Kidney (tissue), 14 donors: ENCODE data around the gene LITAF. TPM values are rescaled to one million over a fixed set of nuclear protein-coding genes. Genes with fewer than 3 reads are reported as not detected.

Experiments
- DNase-seq, 5 donors: peaks; one replicate each; pipeline ENCODE4 v3.0.0-alpha.2; 2013 to 2020
- FAIRE-seq: peaks from 2 replicates; lab custom pipeline; 2012; peaks lifted over from hg19 to GRCh38; lab: Jason Lieb, UNC
- H3K27ac ChIP-seq, 2 donors: one replicate each; pipeline ENCODE4 v1.7.0; 2013; ENCODE audit warnings: low read depth in 2 of 2, low read length in 2 of 2, inconsistent platforms in 1 of 2
- H3K27me3 ChIP-seq: one replicate; pipeline ENCODE4 v1.7.1; 2013; ENCODE audit warnings: low read length, inconsistent platforms; ENCODE audit not compliant: control insufficient read depth, insufficient read depth
- H3K36me3 ChIP-seq, 3 donors: one replicate each; pipeline versions ENCODE4 v1.7.0 to v1.7.1; 2013; ENCODE audit warnings: low read length in 3 of 3, control low read depth in 1 of 3, inconsistent platforms in 1 of 3; ENCODE audit not compliant: insufficient read depth in 3 of 3, control insufficient read depth in 2 of 3
- H3K4me1 ChIP-seq, 3 donors: one replicate each; pipeline versions ENCODE4 v1.7.0 to v1.7.1; 2013; ENCODE audit warnings: low read length in 3 of 3, inconsistent platforms in 1 of 3, low read depth in 1 of 3; ENCODE audit not compliant: control insufficient read depth in 2 of 3, insufficient read depth in 2 of 3
- H3K4me3 ChIP-seq, 3 donors: one replicate each; pipeline versions ENCODE4 v1.7.0 to v1.8.1; 2013; ENCODE audit warnings: low read length in 3 of 3, control low read depth in 1 of 3, inconsistent platforms in 1 of 3
- H3K9ac ChIP-seq, 3 donors: one replicate each; pipeline versions ENCODE4 v1.7.0 to v1.7.1; 2013; ENCODE audit warnings: low read length in 3 of 3, control low read depth in 1 of 3, inconsistent platforms in 1 of 3
- H3K9me3 ChIP-seq, 3 donors: one replicate each; pipeline versions ENCODE4 v1.7.0 to v1.7.1; 2013; ENCODE audit warnings: low read length in 3 of 3, control low read depth in 1 of 3, inconsistent platforms in 1 of 3; ENCODE audit not compliant: control insufficient read depth in 2 of 3, insufficient read depth in 1 of 3
- CTCF ChIP-seq: IDR thresholded peaks from 3 replicates; pipeline ENCODE4 v1.5.1; 2012; ENCODE audit warnings: mild to moderate bottlenecking, moderate library complexity, borderline replicate concordance; ENCODE audit not compliant: insufficient read depth; ENCODE audit errors: extremely low read depth
- intact Hi-C: fragments of 100-400 bp; cut with DNase I; formaldehyde crosslinking; loops from one replicate; pipeline ENCODE4 v1.11.1; 2022
- polyA plus RNA-seq: library from polyadenylated mRNA; stranded (reverse); fragments of 350-450 nt; fragmentation: Illumina TruSeq; extraction: RNeasy Lipid Tissue Mini Kit (QIAGEN cat#74804); gene quantifications from one replicate; pipeline ENCODE4 v1.2.3, GENCODE V29; 2014; ENCODE audit warnings: low read depth, low replicate concordance; ENCODE audit not compliant: insufficient read depth
- total RNA-seq: library from RNA; stranded (reverse); fragmentation: NEBNext Ultra II Directional; extraction: Animal tissue kit (Norgen Biotek cat#: 25700); gene quantifications from one replicate; pipeline ENCODE4 v1.2.1, GENCODE V29; 2021
- donor health status: control.
- donor health status: control.
- donor health status: control.
- donor health status: control.
- donor health status: control.
- donor health status: DM: yes; HTN: yes; CAD: no.
- donor health status: Normal renal cell carcinoma (clear cell type).

The LITAF gene
- total and polyA plus RNA-seq, 2 donors from 2014 or later = 121 to 171 TPM

GRCh38 chr16:11627292-11627663 lies 40.6 kb upstream of the LITAF start:
- no peak overlapping the region for H3K27ac ChIP-seq
- peaks cover 2 to 6% (median 2%) of the 10 kb centered on the region in 3 donors for H3K4me1 ChIP-seq
- no peak for FAIRE-seq
- no peak overlapping the region for H3K4me3 ChIP-seq
- H3K27me3 ChIP-seq = no peaks in the 10 kb centered on the region
- H3K36me3 ChIP-seq = no peaks in the 10 kb centered on the region
- no peak overlapping the region for H3K9ac ChIP-seq
- no peak for DNase-seq
- intact Hi-C loops = no loop called here
- no peak for TF ChIP-seq CTCF
- no peaks in the 10 kb centered on the region for H3K9me3 ChIP-seq

- intact Hi-C loops = no loop called here
- DNase-seq (no peak), FAIRE-seq (no peak)
- no peaks in the 10 kb centered on the region for H3K27me3 ChIP-seq
- H3K9me3 ChIP-seq = no peaks in the 10 kb centered on the region
- no peak overlapping the region for H3K9ac ChIP-seq
- no peaks in the 10 kb centered on the region for H3K36me3 ChIP-seq
- no peak overlapping the region for H3K4me3 ChIP-seq
- peaks cover 0 to 7% (median under 1%) of the 10 kb centered on the region in 3 donors for H3K4me1 ChIP-seq
- no peak overlapping the region for H3K27ac ChIP-seq
- no peak for TF ChIP-seq CTCF
Measured at GRCh38 chr16:11626657-11627291, 40.1 kb upstream of the LITAF start.

GRCh38 chr16:11625769-11626168 lies 39.0 kb upstream of the LITAF start:
- Histone ChIP-seq H3K4me3 (no peak overlapping the region), H3K4me1 (peaks cover 0 to 5% (median 3%) of the 10 kb centered on the region in 3 donors), H3K9ac (no peak overlapping the region), H3K36me3 (no peaks in the 10 kb centered on the region), H3K27me3 (no peaks in the 10 kb centered on the region), H3K9me3 (no peaks in the 10 kb centered on the region), H3K27ac (no peak overlapping the region)
- no peak for DNase-seq
- intact Hi-C loops = no loop called here
- no peak for TF ChIP-seq CTCF
- no peak for FAIRE-seq
